ENCODE results near the gene SEC11C.

SEC11C gene

GRCh38 chr18:59144483-59144882, 4.8 kb downstream of the SEC11C start:
- DNase-seq (ENCODE audit: low spot score), result no peak

- no peak for DNase-seq (ENCODE audit: low spot score)
Observed at GRCh38 chr18:59145055-59145454, 5.4 kb downstream of the SEC11C start.

GRCh38 chr18:59148192-59148591, 8.5 kb downstream of the SEC11C start:
- DNase-seq (ENCODE audit: low spot score), result no peak

GRCh38 chr18:59149007-59149406, 9.3 kb downstream of the SEC11C start:
- no peak for DNase-seq (ENCODE audit: low spot score)

- no peak for DNase-seq (ENCODE audit: low spot score)
Observed at GRCh38 chr18:59149416-59149815, 9.7 kb downstream of the SEC11C start.

- DNase-seq (ENCODE audit: low spot score), result no peak
Observed at GRCh38 chr18:59150236-59150635, 10.6 kb downstream of the SEC11C start.

GRCh38 chr18:59155153-59155552, 15.5 kb downstream of the SEC11C start:
- no peak for DNase-seq (ENCODE audit: low spot score)

GRCh38 chr18:59156316-59156715, 16.6 kb downstream of the SEC11C start:
- DNase-seq (ENCODE audit: low spot score), result no peak

GRCh38 chr18:59159265-59159664, 19.6 kb downstream of the SEC11C start:
- DNase-seq (ENCODE audit: low spot score), result no peak

GRCh38 chr18:59159986-59160385, 20.3 kb downstream of the SEC11C start:
- no peak for DNase-seq (ENCODE audit: low spot score)

- no peak for DNase-seq (ENCODE audit: low spot score)
Observed at GRCh38 chr18:59172664-59173249, 33.1 kb downstream of the SEC11C start.

GRCh38 chr18:59177485-59177884, 37.8 kb downstream of the SEC11C start:
- DNase-seq (ENCODE audit: low spot score), result no peak

- no peak for DNase-seq (ENCODE audit: low spot score)
Observed at GRCh38 chr18:59180150-59180845, 40.6 kb downstream of the SEC11C start.

GRCh38 chr18:59182673-59183072, 43.0 kb downstream of the SEC11C start:
- DNase-seq (ENCODE audit: low spot score), result no peak

- DNase-seq (ENCODE audit: low spot score), result no peak
Observed at GRCh38 chr18:59189008-59189407, 49.3 kb downstream of the SEC11C start.

- DNase-seq (ENCODE audit: low spot score), result no peak
Observed at GRCh38 chr18:59189746-59190145, 50.1 kb downstream of the SEC11C start.

GRCh38 chr18:59196161-59196725, 56.6 kb downstream of the SEC11C start:
- DNase-seq (ENCODE audit: low spot score), result no peak

- DNase-seq (ENCODE audit: low spot score), result no peak
Observed at GRCh38 chr18:59197636-59198035, 58.0 kb downstream of the SEC11C start.

- DNase-seq (ENCODE audit: low spot score), result no peak
Observed at GRCh38 chr18:59198215-59198614, 58.5 kb downstream of the SEC11C start.

GRCh38 chr18:59200787-59201186, 61.1 kb downstream of the SEC11C start:
- DNase-seq (ENCODE audit: low spot score), result no peak

GRCh38 chr18:59202258-59202820, 62.7 kb downstream of the SEC11C start:
- no peak for DNase-seq (ENCODE audit: low spot score)

- DNase-seq (ENCODE audit: low spot score), result no peak
Observed at GRCh38 chr18:59207506-59207905, 67.8 kb downstream of the SEC11C start.
